MM.1S (cell line): ENCODE data around the gene NLGN1.

Source experiments
- DNase-seq: peaks from one replicate; pipeline ENCODE4 v3.0.0-alpha.2; 2015
- H2AFZ ChIP-seq: fragments of 300-600 bp; sonication (generic); 2 replicates; pipeline ENCODE4 v1.6.0; 2016; ENCODE audit warnings: antibody characterized with exemption, low read length
- H3F3A ChIP-seq: fragments of 300-600 bp; sonication (generic); 2 replicates; pipeline ENCODE4 v1.6.1; 2016; ENCODE audit warnings: mild to moderate bottlenecking, antibody characterized with exemption, low read length, moderate library complexity, mixed read lengths; ENCODE audit not compliant: insufficient read depth
- H3K27ac ChIP-seq: fragments of 300-600 bp; sonication (generic); 2 replicates; pipeline ENCODE4 v1.5.1; 2016; ENCODE audit warnings: mild to moderate bottlenecking, low read length
- H3K27me3 ChIP-seq: fragments of 300-600 bp; sonication (generic); replicated peaks from 2 replicates; pipeline ENCODE4 v1.6.0; 2016; ENCODE audit warnings: low read length; ENCODE audit not compliant: insufficient read depth
- H3K36me3 ChIP-seq: fragments of 300-600 bp; sonication (generic); replicated peaks from 2 replicates; pipeline ENCODE4 v1.6.1; 2016; ENCODE audit warnings: mild to moderate bottlenecking, low read length, mixed read lengths; ENCODE audit not compliant: insufficient read depth
- H3K4me1 ChIP-seq: fragments of 300-600 bp; sonication (generic); 2 replicates; pipeline ENCODE4 v1.6.1; 2016; ENCODE audit warnings: low read length, mixed read lengths
- H3K4me2 ChIP-seq: fragments of 300-600 bp; sonication (generic); 2 replicates; pipeline ENCODE4 v1.6.0; 2016; ENCODE audit warnings: low read depth, low read length
- H3K4me3 ChIP-seq: fragments of 300-600 bp; sonication (generic); 2 replicates; pipeline ENCODE4 v1.5.1; 2016; ENCODE audit warnings: low read length, mixed read lengths
- H3K79me2 ChIP-seq: fragments of 300-600 bp; sonication (generic); 2 replicates; pipeline ENCODE4 v1.6.1; 2016; ENCODE audit warnings: mixed run types, low read length, mixed read lengths
- H3K9ac ChIP-seq: fragments of 300-600 bp; sonication (generic); 2 replicates; pipeline ENCODE4 v1.6.1; 2016; ENCODE audit warnings: low read length, mixed read lengths
- H3K9me2 ChIP-seq: fragments of 300-600 bp; sonication (generic); replicated peaks from 2 replicates; pipeline ENCODE4 v1.6.1; 2016; ENCODE audit warnings: mild to moderate bottlenecking, low read length, mixed read lengths; ENCODE audit not compliant: insufficient read depth
- H3K9me3 ChIP-seq: fragments of 300-600 bp; sonication (generic); replicated peaks from 2 replicates; pipeline ENCODE4 v1.6.1; 2016; ENCODE audit warnings: mild to moderate bottlenecking, low read length, mixed read lengths; ENCODE audit not compliant: insufficient read depth
- H4K20me1 ChIP-seq: fragments of 300-600 bp; sonication (generic); 2 replicates; pipeline ENCODE4 v1.6.1; 2016; ENCODE audit warnings: mild to moderate bottlenecking, low read length, moderate library complexity, mixed read lengths; ENCODE audit not compliant: insufficient read depth
- CTCF ChIP-seq: fragments of 300-600 bp; sonication (generic); IDR thresholded peaks from 2 replicates; pipeline ENCODE4 v1.5.1; 2016; ENCODE audit warnings: antibody characterized with exemption, low read length, mixed read lengths
- EZH2 ChIP-seq: fragments of 300-600 bp; sonication (generic); optimal IDR thresholded peaks from 2 replicates; pipeline ENCODE3; 2017; ENCODE audit warnings: low read depth, mild to moderate bottlenecking, antibody characterized with exemption, low read length, mixed read lengths
- EZH2phosphoT487 ChIP-seq: fragments of 300-600 bp; sonication (generic); IDR thresholded peaks from 2 replicates; pipeline ENCODE4 v1.6.1; 2018; ENCODE audit warnings: antibody characterized with exemption, low read length

Gene NLGN1

GRCh38 chr3:173943264-173943663, 545.7 kb downstream of the NLGN1 start:
- no peak for DNase-seq
- Histone ChIP-seq H3F3A (no peaks in the 10 kb centered on the region), H3K9me2 (no peaks in the 10 kb centered on the region), H3K27ac (no peak overlapping the region), H3K4me2 (no peak overlapping the region), H3K79me2 (no peaks in the 10 kb centered on the region), H3K4me1 (no peaks in the 10 kb centered on the region), H3K36me3 (no peaks in the 10 kb centered on the region), H2AFZ (no peak overlapping the region), H3K27me3 (no peaks in the 10 kb centered on the region), H3K9me3 (no peaks in the 10 kb centered on the region), H4K20me1 (no peaks in the 10 kb centered on the region), H3K9ac (no peak overlapping the region), H3K4me3 (no peak overlapping the region)
- TF ChIP-seq EZH2: no peak
- TF ChIP-seq CTCF: no peak
- no peak for TF ChIP-seq EZH2phosphoT487

- Histone ChIP-seq H4K20me1 (no peaks in the 10 kb centered on the region), H3K79me2 (no peaks in the 10 kb centered on the region), H3K4me1 (no peaks in the 10 kb centered on the region), H3K4me3 (no peak overlapping the region), H3K9me2 (no peaks in the 10 kb centered on the region), H3K9ac (no peak overlapping the region), H3F3A (no peaks in the 10 kb centered on the region), H3K36me3 (no peaks in the 10 kb centered on the region), H3K27ac (no peak overlapping the region), H2AFZ (no peak overlapping the region), H3K4me2 (no peak overlapping the region), H3K9me3 (no peaks in the 10 kb centered on the region), H3K27me3 (no peaks in the 10 kb centered on the region)
- no peak for DNase-seq
- TF ChIP-seq EZH2phosphoT487 (no peak), EZH2 (no peak), CTCF (no peak)
Measured at GRCh38 chr3:173945170-173945569, 547.6 kb downstream of the NLGN1 start.

GRCh38 chr3:173945806-173946205, 548.3 kb downstream of the NLGN1 start:
- no peaks in the 10 kb centered on the region for H3K9me3 ChIP-seq
- H3K27ac ChIP-seq: no peak overlapping the region
- no peak overlapping the region for H3K4me3 ChIP-seq
- H2AFZ ChIP-seq: no peak overlapping the region
- no peaks in the 10 kb centered on the region for H3K9me2 ChIP-seq
- TF ChIP-seq EZH2 (no peak), CTCF (no peak), EZH2phosphoT487 (no peak)
- DNase-seq: no peak
- H4K20me1 ChIP-seq: no peaks in the 10 kb centered on the region
- H3K27me3 ChIP-seq: no peaks in the 10 kb centered on the region
- no peaks in the 10 kb centered on the region for H3F3A ChIP-seq
- no peaks in the 10 kb centered on the region for H3K79me2 ChIP-seq
- no peaks in the 10 kb centered on the region for H3K36me3 ChIP-seq
- no peaks in the 10 kb centered on the region for H3K4me1 ChIP-seq
- no peak overlapping the region for H3K9ac ChIP-seq
- H3K4me2 ChIP-seq: no peak overlapping the region
